NCI-H1105 treated with DMSO at 0.1 percent for 48 hours (cell line): ENCODE results near the gene HMBS.
"Not testable (repeated sequence)": the region's sequence is repeated elsewhere in the genome, so short reads cannot be mapped to it uniquely, and the experiment has no call there.

Experiments
- DNase-seq: peaks from one replicate; lab custom pipeline; 2025; lab: John Stamatoyannopoulos, UW

The HMBS gene

GRCh38 chr11:119118946-119119345, 34.3 kb downstream of the HMBS start:
- DNase-seq = no peak

- peak; percentile 73 for DNase-seq
These were observed 35.9 kb downstream of the HMBS start for GRCh38 chr11:119120639-119121007.

GRCh38 chr11:119121008-119121810, 36.5 kb downstream of the HMBS start, which contains the start of gene HINFP:
Gene HINFP, plus strand, starts transcription at chr11:119121580. Its CDS starts 5,365 bp downstream, at chr11:119126945.
- DNase-seq = peak; percentile 100

- DNase-seq = no peak
These were observed 37.1 kb downstream of the HMBS start for GRCh38 chr11:119121811-119122124.

- no peak for DNase-seq
These were observed 41.1 kb downstream of the HMBS start for GRCh38 chr11:119125821-119126220.

- no peak for DNase-seq
These were observed 42.1 kb downstream of the HMBS start for GRCh38 chr11:119126675-119127268.

GRCh38 chr11:119130662-119131061, 46.0 kb downstream of the HMBS start:
- no peak for DNase-seq

GRCh38 chr11:119134389-119134978, 49.8 kb downstream of the HMBS start:
- DNase-seq = no peak

- not testable (repeated sequence) for DNase-seq
These were observed 54.6 kb downstream of the HMBS start for GRCh38 chr11:119139276-119139675.
